Measurements from ENCODE around the gene RPTOR. TPM values are rescaled to one million over a fixed set of nuclear protein-coding genes. Genes with fewer than 3 reads are reported as not detected.
A peak's percentile ranks its signal among the peaks of the same experiment; 100 is the strongest.

The RPTOR gene
- total RNA-seq, 2 experiments from 2014 or later: 45.3 to 49.1 TPM

- DNase-seq (no peak), ATAC-seq (no peak)
- Mint-ChIP-seq H3K27ac (no peak overlapping the region), H3K9me3 (no peaks in the 10 kb centered on the region), H3K4me1 (ENCODE audit: low read depth) (peaks cover 22% of the 10 kb centered on the region), H3K36me3 (ENCODE audit: low read depth) (peaks cover 52% of the 10 kb centered on the region), H3K4me3 (no peak overlapping the region), H3K27me3 (no peaks in the 10 kb centered on the region)
- ChIA-PET POLR2A (interaction anchor here (0.7 kb wide), 1 partner anchor 613 kb away, joined by 3 read pairs; no protein-coding TSS in a partner anchor), CTCF (interaction anchor here (1.0 to 1.2 kb wide), 3 partner anchors 8 to 84 kb away, joined by 3 read pairs; no protein-coding TSS in a partner anchor)
- TF ChIP-seq CTCF (IDR thresholded peaks at IDR 0.05): no peak
- intact Hi-C loops (cut with micrococcal nuclease): no loop called here
Measured at GRCh38 chr17:80885947-80886582, 341.4 kb downstream of the RPTOR start.

GRCh38 chr17:80886641-80887573 is 342.3 kb downstream of the RPTOR start:
- no peak for DNase-seq
- H3K4me1 Mint-ChIP-seq (ENCODE audit: low read depth): peaks cover 31% of the 10 kb centered on the region
- POLR2A ChIA-PET: interaction anchor here (0.7 to 1.6 kb wide), 3 partner anchors 9 to 613 kb away, joined by 3 to 5 read pairs (median 3); no protein-coding TSS in a partner anchor
- H3K27ac Mint-ChIP-seq: peak overlapping the region; percentile 49
- ATAC-seq: no peak
- H3K36me3 Mint-ChIP-seq (ENCODE audit: low read depth): peaks cover 51% of the 10 kb centered on the region
- CTCF ChIA-PET: interaction anchor here (1.0 to 1.2 kb wide), 3 partner anchors 9 to 84 kb away, joined by 3 read pairs; no protein-coding TSS in a partner anchor
- TF ChIP-seq CTCF (IDR thresholded peaks at IDR 0.05): no peak
- H3K9me3 Mint-ChIP-seq: no peaks in the 10 kb centered on the region
- intact Hi-C loops (cut with micrococcal nuclease): no loop called here
- no peak overlapping the region for H3K4me3 Mint-ChIP-seq
- no peaks in the 10 kb centered on the region for H3K27me3 Mint-ChIP-seq

GRCh38 chr17:80887639-80888175 is 343.1 kb downstream of the RPTOR start:
- DNase-seq (no peak), ATAC-seq (no peak)
- peaks cover 39% of the 10 kb centered on the region for H3K4me1 Mint-ChIP-seq (ENCODE audit: low read depth)
- no peaks in the 10 kb centered on the region for H3K9me3 Mint-ChIP-seq
- POLR2A ChIA-PET: interaction anchor here (1.1 to 1.6 kb wide), 2 partner anchors 10 to 155 kb away, joined by 3 to 5 read pairs; no protein-coding TSS in a partner anchor
- no peak overlapping the region for H3K27ac Mint-ChIP-seq
- H3K4me3 Mint-ChIP-seq: no peak overlapping the region
- no peaks in the 10 kb centered on the region for H3K27me3 Mint-ChIP-seq
- no peak for TF ChIP-seq CTCF (IDR thresholded peaks at IDR 0.05)
- CTCF ChIA-PET: interaction anchor here (1.2 kb wide), 1 partner anchor 10 kb away, joined by 3 read pairs; no protein-coding TSS in a partner anchor
- H3K36me3 Mint-ChIP-seq (ENCODE audit: low read depth): peaks cover 51% of the 10 kb centered on the region
- intact Hi-C loops (cut with micrococcal nuclease): no loop called here

- peak overlapping the region; percentile 73 for H3K27ac Mint-ChIP-seq
- ATAC-seq (no peak), DNase-seq (no peak)
- no peak for TF ChIP-seq CTCF (IDR thresholded peaks at IDR 0.05)
- H3K9me3 Mint-ChIP-seq: no peaks in the 10 kb centered on the region
- ChIA-PET CTCF (interaction anchor here (1.0 to 1.4 kb wide), 2 partner anchors 11 to 32 kb away, joined by 3 read pairs; no protein-coding TSS in a partner anchor), POLR2A (interaction anchor here (0.6 to 2.1 kb wide), 7 partner anchors 8 to 125 kb away, joined by 3 to 11 read pairs (median 5); no protein-coding TSS in a partner anchor)
- intact Hi-C loops (cut with micrococcal nuclease): no loop called here
- peaks cover 56% of the 10 kb centered on the region for H3K36me3 Mint-ChIP-seq (ENCODE audit: low read depth)
- peaks cover 46% of the 10 kb centered on the region for H3K4me1 Mint-ChIP-seq (ENCODE audit: low read depth)
- H3K4me3 Mint-ChIP-seq: peak overlapping the region; percentile 61
- H3K27me3 Mint-ChIP-seq: no peaks in the 10 kb centered on the region
Measured at GRCh38 chr17:80888276-80889160, 343.9 kb downstream of the RPTOR start.

All from activated CD8-positive, alpha-beta T cell treated with anti-CD3 and anti-CD28 coated beads for 36 hours (primary cell).